NCI-H345 treated with DMSO at 0.1 percent for 48 hours (cell line): ENCODE results near the gene NUP210L.
"Not testable (repeated sequence)": the region's sequence is repeated elsewhere in the genome, so short reads cannot be mapped to it uniquely, and the experiment has no call there.

Source experiments
- DNase-seq: peaks from one replicate; lab custom pipeline; 2025; ENCODE audit not compliant: unreplicated experiment; lab: John Stamatoyannopoulos, UW

NUP210L gene

GRCh38 chr1:153995640-153996039 is 159.2 kb downstream of the NUP210L start:
- no peak for DNase-seq

- DNase-seq = no peak
Measured at GRCh38 chr1:153995202-153995601, 159.7 kb downstream of the NUP210L start.

- no peak for DNase-seq
Measured at GRCh38 chr1:153991806-153992205, 163.1 kb downstream of the NUP210L start.

GRCh38 chr1:153991151-153991630 is 163.7 kb downstream of the NUP210L start:
- DNase-seq = no peak

- DNase-seq = peak; percentile 100
Measured at GRCh38 chr1:153990468-153991150, 164.3 kb downstream of the NUP210L start, which contains the start of gene RPS27. Gene RPS27, plus strand, starts transcription at chr1:153990762. Its CDS starts 35 bp downstream, at chr1:153990797.

GRCh38 chr1:153987621-153988020 is 167.3 kb downstream of the NUP210L start:
- no peak for DNase-seq

- DNase-seq = peak; percentile 73
Measured at GRCh38 chr1:153985941-153986761, 168.7 kb downstream of the NUP210L start, which contains the start of gene RAB13. Gene RAB13, minus strand, starts transcription at chr1:153986339. Its CDS starts 103 bp downstream, at chr1:153986236.

GRCh38 chr1:153985341-153985912 is 169.4 kb downstream of the NUP210L start:
- no peak for DNase-seq

- no peak for DNase-seq
Measured at GRCh38 chr1:153984123-153984894, 170.6 kb downstream of the NUP210L start.

GRCh38 chr1:153981735-153982134 is 173.1 kb downstream of the NUP210L start:
- DNase-seq = not testable (repeated sequence)

GRCh38 chr1:153979091-153979490 is 175.8 kb downstream of the NUP210L start:
- not testable (repeated sequence) for DNase-seq

- no peak for DNase-seq
Measured at GRCh38 chr1:153978274-153978909, 176.5 kb downstream of the NUP210L start.

- peak; percentile 95 for DNase-seq
Measured at GRCh38 chr1:153977250-153978240, 177.3 kb downstream of the NUP210L start, which contains the start of gene JTB. Gene JTB, minus strand, starts transcription at chr1:153977674. Its CDS starts 422 bp downstream, at chr1:153977252.

- no peak for DNase-seq
Measured at GRCh38 chr1:153976819-153977249, 178.0 kb downstream of the NUP210L start.

GRCh38 chr1:153973525-153973924 is 181.3 kb downstream of the NUP210L start:
- no peak for DNase-seq

GRCh38 chr1:153973071-153973470 is 181.8 kb downstream of the NUP210L start:
- no peak for DNase-seq

GRCh38 chr1:153970346-153970745 is 184.5 kb downstream of the NUP210L start:
- no peak for DNase-seq

- DNase-seq = no peak
Measured at GRCh38 chr1:153968972-153969371, 185.9 kb downstream of the NUP210L start.

GRCh38 chr1:153968408-153968807 is 186.5 kb downstream of the NUP210L start:
- no peak for DNase-seq
